ENCODE measurements around the gene TGFBR1. TPM values are rescaled to one million over a fixed set of nuclear protein-coding genes. Genes with fewer than 3 reads are reported as not detected.

TGFBR1 gene
- total RNA-seq, 2 experiments from 2014 or later = 12.9 to 14.6 TPM

- POLR2A ChIA-PET = no interaction called here
Observed at GRCh38 chr9:99183616-99184015, 78.7 kb downstream of the TGFBR1 start.

GRCh38 chr9:99184110-99184474 lies 79.2 kb downstream of the TGFBR1 start:
- H3K36me3 ChIP-seq (ENCODE audit: insufficient read depth, low read length) = no peaks in the 10 kb centered on the region
- ATAC-seq (ENCODE audit: poor library complexity) (no peak), DNase-seq (no peak)
- peaks cover under 1% of the 10 kb centered on the region for H3K27me3 Mint-ChIP-seq
- no peak overlapping the region for H3K4me3 ChIP-seq (ENCODE audit: low read length)
- peaks cover 12% of the 10 kb centered on the region for H3K4me1 ChIP-seq (ENCODE audit: insufficient read depth, low read length)
- H3K4me1 Mint-ChIP-seq (ENCODE audit: low read depth) = peaks cover 18% of the 10 kb centered on the region
- no peak overlapping the region for H3K4me3 Mint-ChIP-seq
- ChIA-PET POLR2A (interaction anchor here (0.6 kb wide), 1 partner anchor 38 kb away, joined by 3 read pairs; the partner anchor contains the start of genes ALG2 and SEC61B), CTCF (interaction anchor here (0.7 kb wide), 1 partner anchor 14 kb away, joined by 3 read pairs; no protein-coding TSS in a partner anchor)
- TF ChIP-seq, protein P1, sequence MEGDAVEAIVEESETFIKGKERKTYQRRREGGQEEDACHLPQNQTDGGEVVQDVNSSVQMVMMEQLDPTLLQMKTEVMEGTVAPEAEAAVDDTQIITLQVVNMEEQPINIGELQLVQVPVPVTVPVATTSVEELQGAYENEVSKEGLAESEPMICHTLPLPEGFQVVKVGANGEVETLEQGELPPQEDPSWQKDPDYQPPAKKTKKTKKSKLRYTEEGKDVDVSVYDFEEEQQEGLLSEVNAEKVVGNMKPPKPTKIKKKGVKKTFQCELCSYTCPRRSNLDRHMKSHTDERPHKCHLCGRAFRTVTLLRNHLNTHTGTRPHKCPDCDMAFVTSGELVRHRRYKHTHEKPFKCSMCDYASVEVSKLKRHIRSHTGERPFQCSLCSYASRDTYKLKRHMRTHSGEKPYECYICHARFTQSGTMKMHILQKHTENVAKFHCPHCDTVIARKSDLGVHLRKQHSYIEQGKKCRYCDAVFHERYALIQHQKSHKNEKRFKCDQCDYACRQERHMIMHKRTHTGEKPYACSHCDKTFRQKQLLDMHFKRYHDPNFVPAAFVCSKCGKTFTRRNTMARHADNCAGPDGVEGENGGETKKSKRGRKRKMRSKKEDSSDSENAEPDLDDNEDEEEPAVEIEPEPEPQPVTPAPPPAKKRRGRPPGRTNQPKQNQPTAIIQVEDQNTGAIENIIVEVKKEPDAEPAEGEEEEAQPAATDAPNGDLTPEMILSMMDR (IDR thresholded peaks at IDR 0.05) = no peak
- no peaks in the 10 kb centered on the region for H3K27me3 ChIP-seq (ENCODE audit: control insufficient read depth in 1 of 2, insufficient read depth in 2 of 2, low read length in 2 of 2)
- no peaks in the 10 kb centered on the region for H3K36me3 Mint-ChIP-seq (ENCODE audit: low read depth)
- intact Hi-C loops (cut with DNase I, micrococcal nuclease) = loop anchor here (1.0 to 10.0 kb wide), 7 partner anchors 19 to 1411 kb away; no protein-coding TSS in a partner anchor
- no peaks in the 10 kb centered on the region for H3K9me3 ChIP-seq (ENCODE audit: control insufficient read depth in 1 of 2, insufficient read depth in 1 of 2, low read length in 2 of 2)
- H3K27ac Mint-ChIP-seq = no peak overlapping the region
- H3K9me3 Mint-ChIP-seq = no peaks in the 10 kb centered on the region
- no peak overlapping the region for H3K27ac ChIP-seq (ENCODE audit: low read depth in 1 of 2, low read length in 2 of 2)

More at GRCh38 chr9:99183616-99184015, 78.7 kb downstream of the TGFBR1 start:
- intact Hi-C loops (cut with DNase I, micrococcal nuclease) = loop anchor here (1.0 to 10.0 kb wide), 7 partner anchors 18 to 1411 kb away; no protein-coding TSS in a partner anchor
- Mint-ChIP-seq H3K4me1 (ENCODE audit: low read depth) (peaks cover 18% of the 10 kb centered on the region), H3K36me3 (ENCODE audit: low read depth) (no peaks in the 10 kb centered on the region), H3K4me3 (no peak overlapping the region), H3K27ac (no peak overlapping the region), H3K27me3 (no peaks in the 10 kb centered on the region), H3K9me3 (no peaks in the 10 kb centered on the region)
- ATAC-seq (ENCODE audit: poor library complexity) (no peak), DNase-seq (no peak)
- Histone ChIP-seq H3K36me3 (ENCODE audit: insufficient read depth, low read length) (no peaks in the 10 kb centered on the region), H3K4me3 (ENCODE audit: low read length) (no peak overlapping the region), H3K27ac (ENCODE audit: low read depth in 1 of 2, low read length in 2 of 2) (no peak overlapping the region), H3K9me3 (ENCODE audit: control insufficient read depth in 1 of 2, insufficient read depth in 1 of 2, low read length in 2 of 2) (no peaks in the 10 kb centered on the region), H3K27me3 (ENCODE audit: control insufficient read depth in 1 of 2, insufficient read depth in 2 of 2, low read length in 2 of 2) (no peaks in the 10 kb centered on the region), H3K4me1 (ENCODE audit: insufficient read depth, low read length) (peaks cover 12% of the 10 kb centered on the region)
- CTCF ChIA-PET = no interaction called here
- TF ChIP-seq, protein P1 (IDR thresholded peaks at IDR 0.05) = no peak

DNA sequence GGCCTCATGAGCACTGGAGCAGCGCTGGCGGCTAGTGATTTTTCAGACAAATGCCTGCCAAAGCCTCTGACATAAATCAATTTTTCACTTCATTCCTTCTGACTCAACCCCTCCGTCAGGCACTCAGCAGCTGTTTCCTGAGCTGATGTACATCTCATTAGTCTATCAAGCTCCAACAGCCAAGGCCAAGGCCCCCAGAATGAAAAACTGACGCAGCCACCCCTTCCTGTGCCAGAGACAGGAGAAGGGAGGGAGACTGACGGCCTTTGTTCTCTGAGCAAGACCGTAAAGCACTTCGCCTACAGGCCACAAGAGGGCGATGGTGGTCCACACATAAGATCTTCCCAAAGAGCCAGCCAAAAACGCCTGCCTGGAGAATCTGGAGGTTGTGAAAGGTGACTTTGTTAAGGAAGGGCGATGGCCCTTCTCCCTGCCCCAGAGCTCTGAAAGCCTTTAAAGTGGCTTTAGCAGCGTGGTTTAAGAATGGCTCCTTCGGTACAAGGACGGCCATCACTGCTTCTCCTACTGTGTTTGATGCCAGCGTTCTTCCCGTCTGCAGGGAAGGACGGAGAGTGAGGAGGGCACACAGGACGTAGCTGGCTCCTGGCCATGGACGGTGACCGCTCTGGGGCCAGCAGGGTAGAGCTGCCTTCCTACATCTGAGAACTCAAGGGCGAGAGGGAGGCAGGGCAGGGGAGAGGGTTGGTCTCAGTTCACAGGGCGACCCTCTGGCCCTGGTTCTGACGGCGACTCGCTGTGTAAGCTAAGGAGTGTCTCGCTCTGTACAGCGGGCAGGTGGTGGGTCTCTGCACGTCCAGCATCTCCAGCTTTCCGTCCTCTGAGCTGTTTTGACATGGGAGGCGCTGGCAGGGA lies 79.8 kb downstream of the TGFBR1 start:
- Histone ChIP-seq H3K27ac (ENCODE audit: low read depth in 1 of 2, low read length in 2 of 2) (no peak overlapping the region), H3K36me3 (ENCODE audit: insufficient read depth, low read length) (no peaks in the 10 kb centered on the region), H3K4me1 (ENCODE audit: insufficient read depth, low read length) (peaks cover 12% of the 10 kb centered on the region), H3K9me3 (ENCODE audit: control insufficient read depth in 1 of 2, insufficient read depth in 1 of 2, low read length in 2 of 2) (no peaks in the 10 kb centered on the region), H3K4me3 (ENCODE audit: low read length) (peak overlapping the region; percentile 29), H3K27me3 (ENCODE audit: control insufficient read depth in 1 of 2, insufficient read depth in 2 of 2, low read length in 2 of 2) (no peaks in the 10 kb centered on the region)
- Mint-ChIP-seq H3K4me1 (ENCODE audit: low read depth) (peaks cover 18% of the 10 kb centered on the region), H3K36me3 (ENCODE audit: low read depth) (no peaks in the 10 kb centered on the region), H3K4me3 (no peak overlapping the region), H3K27ac (no peak overlapping the region), H3K27me3 (peaks cover 6% of the 10 kb centered on the region), H3K9me3 (no peaks in the 10 kb centered on the region)
- intact Hi-C loops (cut with DNase I, micrococcal nuclease) = loop anchor here (1.0 to 10.0 kb wide), 8 partner anchors 19 to 1410 kb away; partner anchors contain the start of genes ALG2 (in 1 of the 2) and SEC61B (in 1 of the 2)
- POLR2A ChIA-PET = interaction anchor here (0.6 kb wide), 1 partner anchor 37 kb away, joined by 3 read pairs; the partner anchor contains the start of genes ALG2 and SEC61B
- TF ChIP-seq, protein P1 (IDR thresholded peaks at IDR 0.05) = peak; percentile 97
- peak; percentile 56 to 87 (median 66) for DNase-seq
- ATAC-seq (ENCODE audit: poor library complexity) = peak; percentile 93
- CTCF ChIA-PET = interaction anchor here (0.6 to 1.0 kb wide), 3 partner anchors 9 to 1118 kb away, joined by 3 read pairs; no protein-coding TSS in a partner anchor
